Esophagus muscularis mucosa (tissue), 4 donors: ENCODE data around the gene CUX1. TPM values are rescaled to one million over a fixed set of nuclear protein-coding genes. Genes with fewer than 3 reads are reported as not detected.

Source experiments
- DNase-seq: peaks from one replicate; pipeline ENCODE4 v3.0.0-alpha.2; 2017; ENCODE audit errors: extremely low spot score
- H3K27ac ChIP-seq, 4 donors: fragments of 200-600 bp; sonication (generic); replicated peaks in 1 of 4; 1 replicate in 3 of 4; 2 replicates in 1 of 4; pipeline ENCODE4 v1.5.1; 2016 to 2019; ENCODE audit warnings: mild to moderate bottlenecking in 1 of 4
- H3K27me3 ChIP-seq, 4 donors: fragments of 200-600 bp; sonication (generic); one replicate each; pipeline versions ENCODE4 v1.5.1 to v1.6.0; 2016 to 2019
- H3K36me3 ChIP-seq, 4 donors: fragments of 200-600 bp; sonication (generic); one replicate each; pipeline ENCODE4 v1.5.1; 2016 to 2019
- H3K4me1 ChIP-seq, 4 donors: fragments of 200-600 bp; sonication (generic); one replicate each; pipeline ENCODE4 v1.5.1; 2016 to 2019
- H3K4me3 ChIP-seq, 4 donors: fragments of 200-600 bp; sonication (generic); 1 replicate in 2 of 4; 2 replicates in 2 of 4; pipeline ENCODE4 v1.5.1; 2016 to 2019; ENCODE audit warnings: mild to moderate bottlenecking in 4 of 4, moderate library complexity in 1 of 4
- H3K9me3 ChIP-seq, 4 donors: fragments of 200-600 bp; sonication (generic); 1 replicate in 3 of 4; 2 replicates in 1 of 4; pipeline ENCODE4 v1.5.1; 2016 to 2019
- CTCF ChIP-seq, 3 experiments: fragments of 200-600 bp in 2 of 3; fragments of 450-650 bp in 1 of 3; sonication (generic) in 2 of 3; IDR thresholded peaks; one replicate each; pipeline ENCODE4 v1.5.1; 2017 to 2019; ENCODE audit warnings: antibody characterized with exemption in 3 of 3, mild to moderate bottlenecking in 2 of 3, moderate library complexity in 1 of 3
- EP300 ChIP-seq: sonication (generic); formaldehyde crosslinking; IDR thresholded peaks from one replicate; pipeline ENCODE4 v1.6.1; 2017; ENCODE audit warnings: antibody characterized with exemption
- POLR2A ChIP-seq: fragments of 450-650 bp; IDR thresholded peaks from one replicate; pipeline ENCODE4 v1.6.1; 2017; ENCODE audit warnings: antibody characterized with exemption, moderate library complexity, mild to moderate bottlenecking, low read depth
- POLR2AphosphoS5 ChIP-seq, 2 donors: sonication (generic); formaldehyde crosslinking; IDR thresholded peaks; one replicate each; pipeline ENCODE4 v1.6.1; 2017; ENCODE audit warnings: antibody characterized with exemption in 2 of 2
- WGBS: methylation state at CpG from one replicate; pipeline ENCODE4 v1.1.5; 2018; 5-methylcytosine and 5-hydroxymethylcytosine counted together
- intact Hi-C: fragments of 100-400 bp; cut with DNase I; formaldehyde crosslinking; loops from one replicate; pipeline ENCODE4 v1.15.1; 2023
- total RNA-seq, 4 donors: library from RNA; depleted of rRNA; stranded (reverse); fragments of >200 nt; gene quantifications; one replicate each; pipeline versions ENCODE4 v1.1.0 to v1.2.1, GENCODE V29; 2016

The CUX1 gene
- total RNA-seq, 4 donors from 2014 or later = 61.5 to 136 (median 92.3) TPM

GRCh38 chr7:101868191-101868950 is 50.9 kb downstream of the CUX1 start:
- H3K27ac ChIP-seq = no peak overlapping the region
- DNase-seq = no peak
- no peaks in the 10 kb centered on the region for H3K36me3 ChIP-seq
- no peaks in the 10 kb centered on the region for H3K9me3 ChIP-seq
- 75% methylated on average over 10 of the region's 11 CpGs for WGBS
- intact Hi-C loops = no loop called here
- no peaks in the 10 kb centered on the region for H3K27me3 ChIP-seq
- H3K4me1 ChIP-seq = peaks cover 19 to 47% (median 40%) of the 10 kb centered on the region in 4 donors
- H3K4me3 ChIP-seq = no peak overlapping the region
- TF ChIP-seq EP300 = no peak
- no peak for TF ChIP-seq POLR2A
- TF ChIP-seq POLR2AphosphoS5 (IDR thresholded peaks at IDR 0.05) = no peak
- TF ChIP-seq CTCF (IDR thresholded peaks at IDR 0.05) = no peak

GRCh38 chr7:101869026-101869900 is 51.8 kb downstream of the CUX1 start:
- 88% methylated on average over 38 of the region's 38 CpGs for WGBS
- no peaks in the 10 kb centered on the region for H3K27me3 ChIP-seq
- H3K4me1 ChIP-seq = peaks cover 27 to 56% (median 48%) of the 10 kb centered on the region in 4 donors

GRCh38 chr7:101869901-101870290 is 52.5 kb downstream of the CUX1 start:
- no peak for DNase-seq
- Histone ChIP-seq H3K4me1 (peaks cover 33 to 62% (median 54%) of the 10 kb centered on the region in 4 donors), H3K36me3 (no peaks in the 10 kb centered on the region), H3K9me3 (no peaks in the 10 kb centered on the region), H3K27me3 (no peaks in the 10 kb centered on the region), H3K27ac (peak overlapping the region in 1 of 4 donors; percentile 5), H3K4me3 (no peak overlapping the region)
- 93% methylated on average over 7 of the region's 7 CpGs for WGBS
- no peak for TF ChIP-seq EP300
- no peak for TF ChIP-seq CTCF (IDR thresholded peaks at IDR 0.05)
- no peak for TF ChIP-seq POLR2A
- TF ChIP-seq POLR2AphosphoS5 (IDR thresholded peaks at IDR 0.05) = no peak
- intact Hi-C loops = no loop called here

More at GRCh38 chr7:101869026-101869900, 51.8 kb downstream of the CUX1 start:
- Histone ChIP-seq H3K9me3 (no peaks in the 10 kb centered on the region), H3K4me3 (no peak overlapping the region), H3K36me3 (no peaks in the 10 kb centered on the region), H3K27ac (peak overlapping the region in 1 of 4 donors; percentile 5)
- intact Hi-C loops = no loop called here
- no peak for DNase-seq
- TF ChIP-seq POLR2A (no peak), EP300 (no peak), POLR2AphosphoS5 (IDR thresholded peaks at IDR 0.05) (no peak), CTCF (IDR thresholded peaks at IDR 0.05) (no peak)

- no peak for DNase-seq
These were observed 53.1 kb downstream of the CUX1 start for GRCh38 chr7:101870361-101871062.

More at GRCh38 chr7:101870361-101871062, 53.1 kb downstream of the CUX1 start:
- H3K27ac ChIP-seq = peak overlapping the region in 1 of 4 donors; percentile 3
- intact Hi-C loops = no loop called here
- no peaks in the 10 kb centered on the region for H3K27me3 ChIP-seq
- no peak overlapping the region for H3K4me3 ChIP-seq
- WGBS = 63% methylated on average over 12 of the region's 12 CpGs
- TF ChIP-seq CTCF (IDR thresholded peaks at IDR 0.05) (peak in 1 of 3 experiments; percentile 16), EP300 (no peak)
- H3K9me3 ChIP-seq = no peaks in the 10 kb centered on the region
- H3K36me3 ChIP-seq = no peaks in the 10 kb centered on the region
- H3K4me1 ChIP-seq = peaks cover 34 to 68% (median 56%) of the 10 kb centered on the region in 4 donors
